DND-41 (cell line): ENCODE measurements around the gene GXYLT1.
A peak's percentile ranks its signal among the peaks of the same experiment; 100 is the strongest.

ENCODE experiments used
- ATAC-seq: fragments of 200-7000 bp; cut with Tn5 transposase; 3 replicates; pipeline ENCODE4 v1.9.1; 2021; ENCODE audit warnings: low read depth; ENCODE audit not compliant: insufficient read depth
- DNase-seq: peaks from one replicate; pipeline ENCODE4 v3.0.0-alpha.2; 2020
- H2AFZ ChIP-seq: 2 replicates; pipeline ENCODE4 v1.6.0; 2012; ENCODE audit warnings: low read depth, low read length
- H3K27ac ChIP-seq: 2 replicates; pipeline ENCODE4 v1.5.1; 2012; ENCODE audit warnings: low read length, inconsistent platforms
- H3K27me3 ChIP-seq: fragments of 200-600 bp; sonication (generic); 2 replicates; pipeline ENCODE4 v1.6.0; 2012; ENCODE audit warnings: low read length, mild to moderate bottlenecking, inconsistent platforms; ENCODE audit not compliant: insufficient read depth, poor library complexity
- H3K36me3 ChIP-seq: 2 replicates; pipeline ENCODE4 v1.5.1; 2012; ENCODE audit warnings: low read length, inconsistent platforms; ENCODE audit not compliant: insufficient read depth
- H3K4me1 ChIP-seq: 2 replicates; pipeline ENCODE4 v1.5.1; 2012; ENCODE audit warnings: mild to moderate bottlenecking, low read length; ENCODE audit not compliant: insufficient read depth
- H3K4me2 ChIP-seq: 2 replicates; pipeline ENCODE4 v1.6.0; 2012; ENCODE audit warnings: mild to moderate bottlenecking, moderate library complexity, low read length, inconsistent platforms; ENCODE audit not compliant: insufficient read depth
- H3K4me3 ChIP-seq, 2 experiments: fragments of 200-600 bp in 1 of 2; shearing (Covaris generic) in 1 of 2; 2 replicates each; pipeline ENCODE4 v1.5.1; 2012 to 2016; ENCODE audit warnings: inconsistent platforms in 2 of 2, low read length in 2 of 2, mild to moderate bottlenecking in 2 of 2, low read depth in 1 of 2, moderate library complexity in 1 of 2
- H3K79me2 ChIP-seq: 2 replicates; pipeline ENCODE4 v1.6.0; 2012; ENCODE audit warnings: low read length, inconsistent platforms; ENCODE audit not compliant: insufficient read depth
- H3K9ac ChIP-seq: 2 replicates; pipeline ENCODE4 v1.6.0; 2012; ENCODE audit warnings: low read depth, mild to moderate bottlenecking, inconsistent platforms, low read length, moderate library complexity
- H3K9me3 ChIP-seq: 2 replicates; pipeline ENCODE4 v1.5.1; 2012; ENCODE audit warnings: low read length, moderate library complexity, mild to moderate bottlenecking, inconsistent platforms; ENCODE audit not compliant: insufficient read depth, severe bottlenecking
- H4K20me1 ChIP-seq: 2 replicates; pipeline ENCODE4 v1.6.0; 2012; ENCODE audit warnings: low read length; ENCODE audit not compliant: insufficient read depth
- EZH2 ChIP-seq: IDR thresholded peaks from 3 replicates; pipeline ENCODE4 v1.6.1; 2012; ENCODE audit warnings: borderline replicate concordance, low read depth, mild to moderate bottlenecking, moderate library complexity, low read length, inconsistent platforms; ENCODE audit not compliant: severe bottlenecking
- TF ChIP-seq, protein P1 (sequence below): IDR thresholded peaks from 2 replicates; pipeline ENCODE4 v1.5.1; 2012; ENCODE audit warnings: borderline replicate concordance, low read length, moderate library complexity, mild to moderate bottlenecking; ENCODE audit not compliant: poor library complexity, severe bottlenecking; ENCODE audit errors: extremely low read depth

Gene GXYLT1

DNA sequence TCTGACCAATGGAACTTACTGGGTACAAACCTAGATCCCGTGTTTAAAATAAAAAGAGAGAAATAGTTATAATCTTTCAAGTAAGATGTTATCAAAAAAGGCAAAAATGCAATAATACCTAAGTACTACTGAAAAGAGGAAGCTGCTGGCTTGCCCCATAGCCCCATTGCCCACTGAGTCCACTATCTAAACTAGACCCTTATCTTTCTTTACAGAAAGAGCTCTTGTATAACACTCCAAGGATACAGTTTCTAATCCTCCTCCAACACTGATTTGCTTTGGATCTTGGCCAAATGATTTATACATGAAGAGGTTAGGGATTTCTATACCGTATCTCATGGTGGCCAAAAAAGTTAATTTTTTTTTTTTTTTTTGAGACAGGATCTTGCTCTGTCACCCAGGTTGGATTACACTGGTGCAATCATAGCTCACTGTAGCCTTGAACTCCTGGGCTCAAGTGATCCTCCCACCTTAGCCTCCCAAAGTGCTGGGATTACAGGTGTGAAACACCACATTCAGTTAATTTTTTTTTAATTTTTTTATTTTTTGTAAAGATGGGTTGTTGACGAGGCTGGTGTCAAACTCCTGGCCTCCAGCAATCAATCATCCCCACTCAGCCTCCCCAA, 2.6 kb downstream of the GXYLT1 start:
- H3K27me3 ChIP-seq: peaks cover 31% of the 10 kb centered on the region
- no peaks in the 10 kb centered on the region for H3K36me3 ChIP-seq
- ATAC-seq (no peak), DNase-seq (no peak)
- H3K4me1 ChIP-seq: peaks cover 27% of the 10 kb centered on the region
- peaks cover 18% of the 10 kb centered on the region; the same call in 1 of the 2 replicates for H4K20me1 ChIP-seq
- TF ChIP-seq, protein P1, sequence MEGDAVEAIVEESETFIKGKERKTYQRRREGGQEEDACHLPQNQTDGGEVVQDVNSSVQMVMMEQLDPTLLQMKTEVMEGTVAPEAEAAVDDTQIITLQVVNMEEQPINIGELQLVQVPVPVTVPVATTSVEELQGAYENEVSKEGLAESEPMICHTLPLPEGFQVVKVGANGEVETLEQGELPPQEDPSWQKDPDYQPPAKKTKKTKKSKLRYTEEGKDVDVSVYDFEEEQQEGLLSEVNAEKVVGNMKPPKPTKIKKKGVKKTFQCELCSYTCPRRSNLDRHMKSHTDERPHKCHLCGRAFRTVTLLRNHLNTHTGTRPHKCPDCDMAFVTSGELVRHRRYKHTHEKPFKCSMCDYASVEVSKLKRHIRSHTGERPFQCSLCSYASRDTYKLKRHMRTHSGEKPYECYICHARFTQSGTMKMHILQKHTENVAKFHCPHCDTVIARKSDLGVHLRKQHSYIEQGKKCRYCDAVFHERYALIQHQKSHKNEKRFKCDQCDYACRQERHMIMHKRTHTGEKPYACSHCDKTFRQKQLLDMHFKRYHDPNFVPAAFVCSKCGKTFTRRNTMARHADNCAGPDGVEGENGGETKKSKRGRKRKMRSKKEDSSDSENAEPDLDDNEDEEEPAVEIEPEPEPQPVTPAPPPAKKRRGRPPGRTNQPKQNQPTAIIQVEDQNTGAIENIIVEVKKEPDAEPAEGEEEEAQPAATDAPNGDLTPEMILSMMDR: no peak
- TF ChIP-seq EZH2: no peak
- peaks cover 55% of the 10 kb centered on the region for H3K79me2 ChIP-seq
- no peak overlapping the region for H3K4me3 ChIP-seq
- H3K4me2 ChIP-seq: 0 out of 2 replicates have a peak overlapping the region, but pooled peaks have one; percentile 7
- H3K9ac ChIP-seq: no peak overlapping the region
- no peak overlapping the region for H3K27ac ChIP-seq
- no peak overlapping the region for H2AFZ ChIP-seq
- no peaks in the 10 kb centered on the region for H3K9me3 ChIP-seq

DNA sequence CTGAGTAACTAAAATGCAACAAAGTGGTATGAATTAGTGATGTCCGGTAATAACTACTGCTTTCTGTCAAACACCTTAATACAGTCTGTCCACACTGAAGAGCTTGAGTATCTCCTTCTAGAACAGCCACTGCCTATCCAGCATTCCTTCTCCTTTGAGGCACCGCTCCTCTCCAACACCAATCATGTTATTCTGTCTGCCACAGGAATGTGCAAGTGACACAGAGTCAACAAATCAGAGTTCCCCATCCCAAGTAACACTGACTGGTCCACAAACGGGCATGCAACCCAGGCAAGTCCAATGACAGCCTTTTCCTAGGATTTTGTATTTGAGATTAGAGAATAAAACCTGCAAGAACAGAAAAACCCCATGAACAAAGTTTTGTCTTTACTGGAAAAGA, 3.8 kb downstream of the GXYLT1 start:
- Histone ChIP-seq H3K27me3 (peaks cover 31% of the 10 kb centered on the region), H3K79me2 (peaks cover 59% of the 10 kb centered on the region), H3K36me3 (no peaks in the 10 kb centered on the region), H3K9ac (no peak overlapping the region), H3K4me3 (no peak overlapping the region), H3K9me3 (no peaks in the 10 kb centered on the region), H3K4me2 (no peak overlapping the region), H4K20me1 (peaks cover 18% of the 10 kb centered on the region; the same call in 1 of the 2 replicates), H2AFZ (no peak overlapping the region), H3K4me1 (peaks cover 27% of the 10 kb centered on the region), H3K27ac (no peak overlapping the region)
- DNase-seq (no peak), ATAC-seq (no peak)
- TF ChIP-seq, protein P1: no peak
- TF ChIP-seq EZH2: no peak

DNA sequence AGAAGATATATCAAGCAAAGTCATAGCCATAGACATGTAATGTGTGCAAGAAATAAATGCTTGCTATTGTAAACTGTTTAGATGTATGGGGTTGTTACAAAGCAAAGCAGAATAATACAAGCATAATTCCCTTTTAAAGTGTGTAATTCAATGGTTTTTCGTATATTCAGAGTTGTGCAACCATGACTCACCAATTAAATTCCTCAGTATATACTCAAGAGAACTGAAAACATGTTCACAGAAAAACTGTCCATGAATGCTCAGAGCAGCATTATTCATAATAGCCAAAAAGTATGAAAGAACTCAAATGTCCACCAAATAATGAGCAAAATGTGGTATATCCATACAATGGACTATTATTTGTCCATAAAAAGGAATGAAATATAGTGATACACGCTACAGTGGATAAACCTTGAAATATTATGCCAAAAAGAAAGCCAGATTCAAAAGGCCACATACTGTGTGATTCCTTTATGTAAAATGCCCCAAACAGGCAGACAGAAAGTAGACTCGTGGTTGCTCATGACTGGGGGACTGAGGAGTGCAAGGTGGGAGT, 9.3 kb downstream of the GXYLT1 start:
- Histone ChIP-seq H3K36me3 (no peaks in the 10 kb centered on the region), H2AFZ (no peak overlapping the region), H3K27me3 (no peaks in the 10 kb centered on the region), H3K4me2 (no peak overlapping the region), H3K4me1 (no peaks in the 10 kb centered on the region), H3K9ac (no peak overlapping the region), H3K4me3 (no peak overlapping the region), H3K27ac (no peak overlapping the region), H3K79me2 (peaks cover 51% of the 10 kb centered on the region), H4K20me1 (peaks cover 8% of the 10 kb centered on the region; the same call in 1 of the 2 replicates), H3K9me3 (no peaks in the 10 kb centered on the region)
- TF ChIP-seq, protein P1: no peak
- no peak for TF ChIP-seq EZH2
- DNase-seq (no peak), ATAC-seq (no peak)
